Upper lobe of left lung (tissue), 4 donors: ENCODE results near the gene ARHGAP40.

Experiments
- CTCF ChIP-seq, 6 experiments: fragments of 450-650 bp in 4 of 6; fragments of 200-600 bp in 2 of 6; sonication (generic) in 2 of 6; IDR thresholded peaks; one replicate each; pipeline ENCODE4 v1.5.1; 2016 to 2019; ENCODE audit warnings: antibody characterized with exemption in 6 of 6
- POLR2A ChIP-seq, 4 donors: fragments of 450-650 bp; IDR thresholded peaks; one replicate each; pipeline ENCODE4 v1.5.1; 2016 to 2017; ENCODE audit warnings: antibody characterized with exemption in 4 of 4, mild to moderate bottlenecking in 2 of 4
- POLR2AphosphoS5 ChIP-seq, 2 donors: sonication (generic); formaldehyde crosslinking; IDR thresholded peaks; one replicate each; pipeline ENCODE4 v1.5.1; 2017; ENCODE audit warnings: antibody characterized with exemption in 2 of 2

GRCh38 chr20:38652995-38653394 is 51.4 kb downstream of the ARHGAP40 start:
- TF ChIP-seq POLR2A (IDR thresholded peaks at IDR 0.05) (no peak), POLR2AphosphoS5 (IDR thresholded peaks at IDR 0.05) (no peak), CTCF (IDR thresholded peaks at IDR 0.05) (no peak)
